Measurements from ENCODE around the gene SEMA3A.

DNA sequence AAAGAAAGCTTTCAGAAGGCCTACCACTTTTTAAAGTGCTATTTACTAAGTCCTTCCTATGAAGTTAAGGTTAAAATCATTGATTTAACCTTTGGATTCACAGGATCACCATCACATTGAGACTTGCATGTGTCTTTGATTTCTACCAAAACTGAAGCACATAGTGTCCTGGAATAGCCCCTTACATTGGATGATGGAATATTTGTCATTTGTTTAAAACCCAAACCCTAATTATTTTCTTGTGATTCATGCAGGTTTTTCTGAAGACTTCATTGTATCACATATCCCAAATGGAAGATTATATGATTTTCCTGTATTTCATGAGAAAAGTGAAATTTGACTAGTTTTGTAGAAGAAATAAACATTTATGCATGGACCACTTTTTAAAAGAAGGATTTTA is 3.3 kb downstream of the SEMA3A start:
- TF ChIP-seq, protein P1, sequence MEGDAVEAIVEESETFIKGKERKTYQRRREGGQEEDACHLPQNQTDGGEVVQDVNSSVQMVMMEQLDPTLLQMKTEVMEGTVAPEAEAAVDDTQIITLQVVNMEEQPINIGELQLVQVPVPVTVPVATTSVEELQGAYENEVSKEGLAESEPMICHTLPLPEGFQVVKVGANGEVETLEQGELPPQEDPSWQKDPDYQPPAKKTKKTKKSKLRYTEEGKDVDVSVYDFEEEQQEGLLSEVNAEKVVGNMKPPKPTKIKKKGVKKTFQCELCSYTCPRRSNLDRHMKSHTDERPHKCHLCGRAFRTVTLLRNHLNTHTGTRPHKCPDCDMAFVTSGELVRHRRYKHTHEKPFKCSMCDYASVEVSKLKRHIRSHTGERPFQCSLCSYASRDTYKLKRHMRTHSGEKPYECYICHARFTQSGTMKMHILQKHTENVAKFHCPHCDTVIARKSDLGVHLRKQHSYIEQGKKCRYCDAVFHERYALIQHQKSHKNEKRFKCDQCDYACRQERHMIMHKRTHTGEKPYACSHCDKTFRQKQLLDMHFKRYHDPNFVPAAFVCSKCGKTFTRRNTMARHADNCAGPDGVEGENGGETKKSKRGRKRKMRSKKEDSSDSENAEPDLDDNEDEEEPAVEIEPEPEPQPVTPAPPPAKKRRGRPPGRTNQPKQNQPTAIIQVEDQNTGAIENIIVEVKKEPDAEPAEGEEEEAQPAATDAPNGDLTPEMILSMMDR (IDR thresholded peaks at IDR 0.05) = no peak
- TF ChIP-seq SIN3A (IDR thresholded peaks at IDR 0.05; ENCODE audit: borderline replicate concordance, insufficient read depth, low read depth, low read length) = no peak

Measured in Panc1 (cell line).